Neural cell (in vitro differentiated cells): ENCODE data around the gene HNRNPF. TPM values are rescaled to one million over a fixed set of nuclear protein-coding genes. Genes with fewer than 3 reads are reported as not detected.

Experiments used
- H2AFZ ChIP-seq: fragments of 200-600, 300-800 bp; sonication (generic), shearing (Covaris generic); 2 replicates; pipeline ENCODE4 v1.6.0; 2014; ENCODE audit warnings: low read depth, mild to moderate bottlenecking, antibody characterized with exemption, low read length, moderate library complexity
- H3F3A ChIP-seq: fragments of 200-600 bp; shearing (Covaris generic); 2 replicates; pipeline ENCODE4 v1.6.1; 2016; ENCODE audit warnings: mild to moderate bottlenecking, moderate library complexity, mixed read lengths, antibody characterized with exemption, low read length; ENCODE audit not compliant: insufficient read depth, poor library complexity, severe bottlenecking
- H3K27ac ChIP-seq: fragments of 200-600, 300-800 bp; sonication (generic), shearing (Covaris generic); 2 replicates; pipeline ENCODE4 v1.5.1; 2014; ENCODE audit warnings: mild to moderate bottlenecking, low read length, moderate library complexity
- H3K27me3 ChIP-seq: fragments of 300-800, 200-600 bp; sonication (generic), shearing (Covaris generic); 2 replicates; pipeline ENCODE4 v1.6.0; 2014; ENCODE audit warnings: mild to moderate bottlenecking, low read depth, low read length, moderate library complexity; ENCODE audit not compliant: insufficient read depth
- H3K36me3 ChIP-seq: fragments of 300-800, 200-600 bp; sonication (generic), shearing (Covaris generic); 2 replicates; pipeline ENCODE4 v1.5.1; 2014; ENCODE audit warnings: mild to moderate bottlenecking, antibody characterized with exemption, low read length, moderate library complexity; ENCODE audit not compliant: insufficient read depth
- H3K4me2 ChIP-seq: fragments of 300-800, 200-600 bp; sonication (generic), shearing (Covaris generic); 2 replicates; pipeline ENCODE4 v1.6.0; 2014; ENCODE audit warnings: mild to moderate bottlenecking, low read length
- H3K4me3 ChIP-seq: fragments of 300-800, 200-600 bp; sonication (generic), shearing (Covaris generic); 2 replicates; pipeline ENCODE4 v1.5.1; 2014; ENCODE audit warnings: mild to moderate bottlenecking, low read length, moderate library complexity
- H3K79me2 ChIP-seq: fragments of 200-600 bp; shearing (Covaris generic); replicated peaks from 2 replicates; pipeline ENCODE4 v1.6.0; 2014; ENCODE audit warnings: mild to moderate bottlenecking, low read length, moderate library complexity; ENCODE audit not compliant: insufficient read depth
- H3K9ac ChIP-seq: fragments of 300-800, 200-600 bp; sonication (generic), shearing (Covaris generic); 2 replicates; pipeline ENCODE4 v1.6.1; 2016; ENCODE audit warnings: mild to moderate bottlenecking, low read length, mixed read lengths
- H3K9me2 ChIP-seq: fragments of 200-600 bp; shearing (Covaris generic); 2 replicates; pipeline ENCODE4 v1.6.1; 2016; ENCODE audit warnings: mild to moderate bottlenecking, low read length, mixed read lengths; ENCODE audit not compliant: insufficient read depth
- H3K9me3 ChIP-seq: fragments of 200-600, 300-800 bp; sonication (generic), shearing (Covaris generic); 2 replicates; pipeline ENCODE4 v1.6.1; 2016; ENCODE audit warnings: mild to moderate bottlenecking, mixed run types, low read length, moderate library complexity, mixed read lengths
- H4K20me1 ChIP-seq: fragments of 200-600 bp; shearing (Covaris generic); 2 replicates; pipeline ENCODE4 v1.6.1; 2016; ENCODE audit warnings: mild to moderate bottlenecking, mixed run types; ENCODE audit not compliant: insufficient read depth
- EP300 ChIP-seq: fragments of 450-650 bp; conservative IDR thresholded peaks from 2 replicates; pipeline ENCODE4 v1.6.1; 2014; ENCODE audit warnings: antibody characterized with exemption, mild to moderate bottlenecking, moderate library complexity; ENCODE audit not compliant: poor library complexity, severe bottlenecking
- EZH2 ChIP-seq: fragments of 200-600, 300-800 bp; shearing (Covaris generic), sonication (generic); IDR thresholded peaks from 2 replicates; pipeline ENCODE4 v1.6.1; 2014; ENCODE audit warnings: antibody characterized with exemption, low read length, borderline replicate concordance, mild to moderate bottlenecking; ENCODE audit not compliant: insufficient read depth, poor library complexity, severe bottlenecking
- MXI1 ChIP-seq: fragments of 450-650 bp; conservative IDR thresholded peaks from 2 replicates; pipeline ENCODE4 v1.6.1; 2014; ENCODE audit warnings: antibody characterized with exemption, mild to moderate bottlenecking; ENCODE audit not compliant: poor library complexity, severe bottlenecking
- POLR2AphosphoS5 ChIP-seq: IDR thresholded peaks from 2 replicates; pipeline ENCODE4 v1.6.1; 2012
- RAD21 ChIP-seq: fragments of 450-650 bp; conservative IDR thresholded peaks from 2 replicates; pipeline ENCODE4 v1.6.1; 2014; ENCODE audit warnings: antibody characterized with exemption, mild to moderate bottlenecking, moderate library complexity
- SMC3 ChIP-seq: fragments of 450-650 bp; conservative IDR thresholded peaks from 2 replicates; pipeline ENCODE4 v1.6.1; 2014; ENCODE audit warnings: antibody characterized with exemption, mild to moderate bottlenecking, moderate library complexity; ENCODE audit not compliant: poor library complexity
- TAF1 ChIP-seq: IDR thresholded peaks from 2 replicates; pipeline ENCODE4 v1.6.1; 2012; ENCODE audit warnings: low read depth
- polyA plus RNA-seq: library from polyadenylated mRNA; depleted of rRNA; stranded (reverse); fragments of >200 nt; gene quantifications from 2 replicates; pipeline ENCODE4 v1.2.3, GENCODE V29; 2014
- TF ChIP-seq, protein P1 (sequence below): IDR thresholded peaks from 2 replicates; pipeline ENCODE4 v1.6.1; 2012; ENCODE audit warnings: borderline replicate concordance
- TF ChIP-seq, protein P2 (sequence below): fragments of 450-650 bp; IDR thresholded peaks from 2 replicates; pipeline ENCODE4 v1.5.1; 2014; ENCODE audit warnings: antibody characterized with exemption, mild to moderate bottlenecking, moderate library complexity; ENCODE audit not compliant: poor library complexity, severe bottlenecking

HNRNPF gene
- polyA plus RNA-seq, 1 donor from 2014 or later, result 65.0 TPM

GRCh38 chr10:43398939-43399319 is 10.1 kb downstream of the HNRNPF start:
- H3K9me2 ChIP-seq, result no peaks in the 10 kb centered on the region
- H4K20me1 ChIP-seq, result no peaks in the 10 kb centered on the region
- no peaks in the 10 kb centered on the region for H3K36me3 ChIP-seq
- peaks cover 62% of the 10 kb centered on the region for H3K79me2 ChIP-seq
- no peaks in the 10 kb centered on the region for H3K9me3 ChIP-seq
- H3F3A ChIP-seq, result no peaks in the 10 kb centered on the region
- TF ChIP-seq SMC3, result no peak
- TF ChIP-seq EZH2, result no peak
- TF ChIP-seq EP300, result no peak
- TF ChIP-seq, protein P1, sequence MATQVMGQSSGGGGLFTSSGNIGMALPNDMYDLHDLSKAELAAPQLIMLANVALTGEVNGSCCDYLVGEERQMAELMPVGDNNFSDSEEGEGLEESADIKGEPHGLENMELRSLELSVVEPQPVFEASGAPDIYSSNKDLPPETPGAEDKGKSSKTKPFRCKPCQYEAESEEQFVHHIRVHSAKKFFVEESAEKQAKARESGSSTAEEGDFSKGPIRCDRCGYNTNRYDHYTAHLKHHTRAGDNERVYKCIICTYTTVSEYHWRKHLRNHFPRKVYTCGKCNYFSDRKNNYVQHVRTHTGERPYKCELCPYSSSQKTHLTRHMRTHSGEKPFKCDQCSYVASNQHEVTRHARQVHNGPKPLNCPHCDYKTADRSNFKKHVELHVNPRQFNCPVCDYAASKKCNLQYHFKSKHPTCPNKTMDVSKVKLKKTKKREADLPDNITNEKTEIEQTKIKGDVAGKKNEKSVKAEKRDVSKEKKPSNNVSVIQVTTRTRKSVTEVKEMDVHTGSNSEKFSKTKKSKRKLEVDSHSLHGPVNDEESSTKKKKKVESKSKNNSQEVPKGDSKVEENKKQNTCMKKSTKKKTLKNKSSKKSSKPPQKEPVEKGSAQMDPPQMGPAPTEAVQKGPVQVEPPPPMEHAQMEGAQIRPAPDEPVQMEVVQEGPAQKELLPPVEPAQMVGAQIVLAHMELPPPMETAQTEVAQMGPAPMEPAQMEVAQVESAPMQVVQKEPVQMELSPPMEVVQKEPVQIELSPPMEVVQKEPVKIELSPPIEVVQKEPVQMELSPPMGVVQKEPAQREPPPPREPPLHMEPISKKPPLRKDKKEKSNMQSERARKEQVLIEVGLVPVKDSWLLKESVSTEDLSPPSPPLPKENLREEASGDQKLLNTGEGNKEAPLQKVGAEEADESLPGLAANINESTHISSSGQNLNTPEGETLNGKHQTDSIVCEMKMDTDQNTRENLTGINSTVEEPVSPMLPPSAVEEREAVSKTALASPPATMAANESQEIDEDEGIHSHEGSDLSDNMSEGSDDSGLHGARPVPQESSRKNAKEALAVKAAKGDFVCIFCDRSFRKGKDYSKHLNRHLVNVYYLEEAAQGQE, result no peak
- TF ChIP-seq TAF1, result no peak
- TF ChIP-seq POLR2AphosphoS5, result no peak
- no peak for TF ChIP-seq MXI1
- TF ChIP-seq, protein P2, sequence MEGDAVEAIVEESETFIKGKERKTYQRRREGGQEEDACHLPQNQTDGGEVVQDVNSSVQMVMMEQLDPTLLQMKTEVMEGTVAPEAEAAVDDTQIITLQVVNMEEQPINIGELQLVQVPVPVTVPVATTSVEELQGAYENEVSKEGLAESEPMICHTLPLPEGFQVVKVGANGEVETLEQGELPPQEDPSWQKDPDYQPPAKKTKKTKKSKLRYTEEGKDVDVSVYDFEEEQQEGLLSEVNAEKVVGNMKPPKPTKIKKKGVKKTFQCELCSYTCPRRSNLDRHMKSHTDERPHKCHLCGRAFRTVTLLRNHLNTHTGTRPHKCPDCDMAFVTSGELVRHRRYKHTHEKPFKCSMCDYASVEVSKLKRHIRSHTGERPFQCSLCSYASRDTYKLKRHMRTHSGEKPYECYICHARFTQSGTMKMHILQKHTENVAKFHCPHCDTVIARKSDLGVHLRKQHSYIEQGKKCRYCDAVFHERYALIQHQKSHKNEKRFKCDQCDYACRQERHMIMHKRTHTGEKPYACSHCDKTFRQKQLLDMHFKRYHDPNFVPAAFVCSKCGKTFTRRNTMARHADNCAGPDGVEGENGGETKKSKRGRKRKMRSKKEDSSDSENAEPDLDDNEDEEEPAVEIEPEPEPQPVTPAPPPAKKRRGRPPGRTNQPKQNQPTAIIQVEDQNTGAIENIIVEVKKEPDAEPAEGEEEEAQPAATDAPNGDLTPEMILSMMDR, result no peak
- TF ChIP-seq RAD21, result no peak
- H2AFZ ChIP-seq, result no peak overlapping the region
- H3K4me2 ChIP-seq, result no peak overlapping the region
- no peak overlapping the region for H3K27ac ChIP-seq
- H3K9ac ChIP-seq, result no peak overlapping the region
- H3K4me3 ChIP-seq, result no peak overlapping the region
- H3K27me3 ChIP-seq, result no peaks in the 10 kb centered on the region

GRCh38 chr10:43396928-43397624 is 11.9 kb downstream of the HNRNPF start:
- Histone ChIP-seq H3K27ac (peak overlapping the region; percentile 28), H2AFZ (no peak overlapping the region), H4K20me1 (no peaks in the 10 kb centered on the region), H3K36me3 (no peaks in the 10 kb centered on the region), H3F3A (no peaks in the 10 kb centered on the region), H3K4me2 (no peak overlapping the region), H3K9me3 (no peaks in the 10 kb centered on the region), H3K9me2 (no peaks in the 10 kb centered on the region), H3K9ac (peak overlapping the region; percentile 59), H3K4me3 (peak overlapping the region; percentile 68), H3K27me3 (no peaks in the 10 kb centered on the region), H3K79me2 (peaks cover 45% of the 10 kb centered on the region)
- TF ChIP-seq MXI1 (peak; percentile 25), EZH2 (no peak)
